ENCODE results near the gene ZNF230.

ZNF230 gene

DNA sequence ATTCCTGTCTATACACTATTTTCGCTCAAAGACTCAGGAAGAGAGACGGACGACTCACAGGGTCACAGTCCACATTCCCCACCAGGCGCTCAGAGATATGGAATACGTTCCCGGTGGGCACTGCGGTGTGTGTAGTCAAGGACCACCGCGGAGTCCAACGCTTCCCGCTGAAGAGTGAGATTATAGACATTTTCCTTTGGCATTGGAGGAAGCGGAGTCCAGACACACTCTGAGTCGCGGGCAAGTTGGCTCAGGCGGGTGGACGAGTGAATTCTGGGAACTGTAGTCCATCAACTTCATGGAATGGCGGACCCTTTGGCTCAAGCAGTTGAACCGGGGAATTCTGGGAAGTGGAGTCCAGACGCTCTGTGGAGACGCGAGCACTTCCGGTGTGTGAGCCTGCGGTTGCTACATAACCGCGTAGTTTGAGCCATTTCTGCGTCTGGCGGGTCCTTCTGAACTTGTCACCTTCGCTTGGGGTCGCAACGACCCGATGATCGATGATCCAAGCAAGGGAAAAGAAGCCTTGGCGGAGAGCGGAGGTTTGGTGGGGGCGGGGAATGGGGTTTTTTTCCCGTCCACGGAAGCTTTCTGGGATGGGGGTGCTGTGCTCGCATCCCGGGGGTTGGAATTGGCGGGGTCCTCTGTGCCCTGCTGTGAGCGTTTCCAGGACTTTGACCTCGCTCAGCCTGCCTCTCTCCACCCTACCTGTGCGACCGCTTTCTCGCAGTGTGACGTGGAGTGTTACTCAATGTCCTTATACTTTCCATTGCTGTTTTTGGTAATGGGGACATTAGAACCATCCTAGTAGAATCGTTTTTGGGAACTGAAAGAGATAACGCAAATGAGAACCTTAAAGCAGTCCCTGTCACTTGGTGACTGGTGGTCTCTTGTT lies at the start of gene ZNF230:
ZNF230 (plus strand) TSS at position 392 of the 895 bp plus-strand sequence. CDS start 4,122 bp downstream, outside the sequence.
- peak; percentile 99 for DNase-seq (ENCODE audit: low spot score)

DNA sequence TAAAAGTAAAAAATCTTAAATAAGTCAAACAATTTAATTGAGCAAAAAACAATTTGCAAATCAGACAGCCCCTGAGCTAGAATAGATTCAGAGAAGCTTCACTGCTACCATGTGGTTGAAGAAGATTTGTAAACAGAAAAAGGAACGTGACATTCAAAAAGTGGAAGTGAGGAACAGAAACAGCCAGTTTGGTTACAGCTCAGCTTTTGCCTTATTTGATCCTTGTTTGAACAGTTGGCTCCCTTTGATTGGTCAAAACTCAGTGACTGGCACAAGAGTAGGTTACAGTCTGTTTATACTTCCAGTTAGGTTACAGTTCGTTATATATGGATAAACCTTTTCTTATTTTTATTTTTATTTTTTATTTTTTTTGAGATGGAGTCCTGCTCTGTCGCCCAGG lies 45.9 kb upstream of the ZNF230 start:
- DNase-seq (ENCODE audit: low spot score), result no peak

DNA sequence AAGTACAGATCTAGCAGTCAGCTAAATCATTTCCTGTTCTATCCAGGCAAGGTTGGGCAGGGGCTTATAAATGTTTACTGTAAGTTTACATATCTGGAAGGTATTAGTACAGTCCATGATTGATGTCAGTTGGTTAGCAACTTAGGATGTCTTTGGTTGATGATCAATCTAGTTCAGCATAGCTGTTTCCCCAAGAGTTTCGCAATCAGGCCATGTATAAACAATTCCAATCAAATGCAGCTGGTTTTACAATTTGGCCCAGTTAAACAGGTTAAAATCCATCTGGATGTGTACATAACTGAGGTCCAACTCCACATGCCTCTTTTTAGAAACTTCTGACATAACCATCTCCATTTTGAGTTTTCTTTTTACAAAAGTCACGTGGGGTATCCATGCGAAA lies 44.9 kb upstream of the ZNF230 start:
- DNase-seq (ENCODE audit: low spot score), result no peak

DNA sequence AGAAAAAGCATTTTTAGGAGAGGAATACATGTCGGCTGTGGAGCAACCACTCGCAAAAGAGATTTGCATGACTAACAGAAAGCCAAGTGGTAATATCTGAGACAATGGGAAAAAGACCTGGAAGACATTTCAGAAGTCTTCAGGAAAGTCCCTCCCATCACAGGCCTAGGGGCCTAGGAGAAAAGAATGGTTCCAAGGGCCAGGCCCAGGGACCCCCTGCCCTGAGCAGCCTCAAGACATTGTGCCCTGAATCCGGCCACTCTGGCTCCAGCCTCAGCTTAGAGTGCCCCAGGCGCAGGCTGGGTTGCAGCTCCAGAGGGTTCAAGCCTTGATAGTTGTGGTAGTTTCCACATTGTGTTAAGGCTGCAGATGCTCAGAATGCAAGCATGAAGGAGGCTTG lies 42.3 kb upstream of the ZNF230 start:
- no peak for DNase-seq (ENCODE audit: low spot score)

GRCh38 chr19:43966079-43966694 lies 36.6 kb upstream of the ZNF230 start:
- no peak for DNase-seq (ENCODE audit: low spot score)

DNA sequence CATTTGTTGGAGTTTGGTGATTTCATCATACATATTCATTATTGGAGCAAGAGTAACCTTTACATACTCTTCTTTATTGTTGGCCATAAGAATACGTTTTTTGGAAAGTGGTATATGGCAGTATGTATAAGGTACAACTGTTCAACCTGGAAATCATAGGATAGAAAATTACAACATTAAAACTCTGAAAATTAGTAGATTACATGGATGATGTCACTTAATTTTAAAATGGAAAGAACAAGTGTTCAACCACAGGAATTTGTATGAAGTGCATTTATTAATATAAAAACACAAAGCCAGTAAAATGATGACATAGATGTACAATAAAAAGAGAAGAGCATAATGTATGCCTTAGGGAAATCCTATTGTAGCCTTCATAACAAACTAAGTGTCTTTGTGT lies 26.0 kb upstream of the ZNF230 start:
- DNase-seq (ENCODE audit: low spot score), result no peak

- DNase-seq (ENCODE audit: low spot score), result no peak
These were observed 19.2 kb upstream of the ZNF230 start for GRCh38 chr19:43983544-43983911.

DNA sequence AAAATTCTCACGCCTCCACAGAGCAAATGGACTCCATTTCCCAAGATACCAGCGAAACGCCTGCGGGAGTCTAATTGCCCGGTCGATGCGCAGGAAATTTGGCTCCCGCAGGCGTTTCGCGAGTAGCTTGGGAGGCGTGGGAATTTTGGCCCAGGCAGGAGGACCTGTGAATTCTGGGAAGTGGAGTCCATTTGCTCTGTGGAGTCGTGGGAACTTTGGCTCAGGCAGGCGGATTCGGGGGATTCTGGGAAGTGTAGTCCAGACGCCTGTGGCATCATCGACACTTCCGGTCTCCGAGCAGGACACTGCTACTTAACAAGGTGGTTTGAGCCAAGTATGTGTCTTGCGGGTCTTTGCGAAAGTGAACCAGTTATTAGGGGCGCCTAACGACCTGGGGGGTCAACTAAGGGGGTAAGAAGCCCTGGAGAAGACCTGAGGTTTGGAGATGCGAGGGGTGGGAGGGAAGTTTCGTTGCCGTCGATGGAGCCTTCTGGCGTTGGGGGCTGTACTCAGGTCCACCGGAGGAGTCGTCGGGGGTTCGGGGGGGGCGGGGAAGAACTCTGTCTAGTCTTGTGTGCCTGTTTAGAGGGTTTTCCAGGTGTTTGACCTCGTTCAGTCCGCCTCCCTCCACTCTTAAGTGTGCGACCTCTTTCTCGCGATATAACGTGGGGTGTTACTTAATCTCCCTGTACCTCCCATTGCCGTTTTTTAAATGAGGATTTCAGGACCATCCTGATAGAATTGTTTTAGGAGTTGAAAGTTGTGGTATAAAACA lies 18.7 kb upstream of the ZNF230 start, which contains the start of gene ZNF155:
ZNF155 (plus strand) TSS at position 277 of the 775 bp plus-strand sequence. CDS start 4,356 bp downstream, outside the sequence.
- peak; percentile 99 for DNase-seq (ENCODE audit: low spot score)

- no peak for DNase-seq (ENCODE audit: low spot score)
These were observed 18.1 kb upstream of the ZNF230 start for GRCh38 chr19:43984687-43985000.

- DNase-seq (ENCODE audit: low spot score), result no peak
These were observed 5.0 kb upstream of the ZNF230 start for GRCh38 chr19:43997631-43998290.

DNA sequence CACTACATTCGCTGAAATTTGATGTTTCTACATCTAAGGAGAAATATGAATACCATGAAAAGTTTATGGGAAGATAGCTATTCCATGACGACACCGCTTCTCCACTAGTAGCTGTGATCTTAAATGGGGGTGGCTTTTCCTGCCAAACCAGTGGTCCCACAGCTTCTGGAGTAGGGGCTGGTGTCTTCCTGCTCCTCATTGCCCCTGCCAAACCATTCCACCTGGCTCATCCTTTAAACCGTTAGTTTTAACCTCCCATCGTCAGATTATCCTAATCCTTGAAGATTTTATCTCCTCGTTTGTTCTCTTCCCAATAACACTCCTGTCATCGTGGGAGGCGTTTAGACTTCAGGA lies 568 bp upstream of the ZNF230 start:
- DNase-seq (ENCODE audit: low spot score), result no peak

GRCh38 chr19:44003461-44004009 lies 778 bp downstream of the ZNF230 start:
- DNase-seq (ENCODE audit: low spot score), result no peak

- DNase-seq (ENCODE audit: low spot score), result no peak
These were observed 3.2 kb downstream of the ZNF230 start for GRCh38 chr19:44005973-44006372.

- no peak for DNase-seq (ENCODE audit: low spot score)
These were observed 4.7 kb downstream of the ZNF230 start for GRCh38 chr19:44007473-44007872.

- DNase-seq (ENCODE audit: low spot score), result no peak
These were observed 7.7 kb downstream of the ZNF230 start for GRCh38 chr19:44010468-44010867.

DNA sequence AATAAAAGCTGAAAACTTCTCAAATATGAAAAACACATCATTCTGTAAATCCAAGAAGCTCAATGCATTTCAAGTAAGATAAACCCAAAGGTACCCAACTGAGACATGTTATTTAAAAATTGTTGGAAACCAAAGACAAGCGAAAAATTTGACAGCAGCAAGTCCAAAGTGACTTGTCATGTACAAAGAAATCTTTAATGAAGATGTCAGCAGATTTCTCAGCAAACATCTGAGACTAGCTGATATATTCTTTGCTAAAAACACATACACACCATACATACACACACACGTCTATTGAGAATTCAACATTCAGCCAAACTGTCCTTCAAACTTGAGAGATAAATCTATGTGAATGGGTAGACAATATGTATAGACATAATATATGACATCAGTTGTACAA lies 16.7 kb downstream of the ZNF230 start:
- no peak for DNase-seq (ENCODE audit: low spot score)

- no peak for DNase-seq (ENCODE audit: low spot score)
These were observed 18.5 kb downstream of the ZNF230 start for GRCh38 chr19:44021221-44021620.

DNA sequence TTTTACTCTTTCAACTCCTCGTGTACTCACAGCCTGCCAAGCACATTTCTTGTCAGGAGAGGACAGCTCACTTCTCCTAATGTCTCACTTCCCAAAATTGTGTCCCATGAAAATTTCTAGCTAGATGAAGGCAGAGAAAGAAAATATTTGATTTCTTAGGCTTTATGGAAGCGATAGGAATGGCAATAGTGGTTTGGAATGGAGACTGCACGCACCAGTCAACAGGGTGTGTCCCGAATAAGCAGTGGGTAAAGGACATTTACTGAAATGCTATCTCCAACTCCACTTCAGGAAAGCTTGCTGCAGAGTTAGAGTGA lies 22.1 kb downstream of the ZNF230 start:
- no peak for DNase-seq (ENCODE audit: low spot score)

- DNase-seq (ENCODE audit: low spot score), result peak; percentile 91
These were observed 22.6 kb downstream of the ZNF230 start, which contains the start of gene ZNF222 for GRCh38 chr19:44025217-44025936. ZNF222 (plus strand) TSS chr19:44025379; CDS start chr19:44025437, 58 bp downstream.

GRCh38 chr19:44026622-44027021 lies 23.9 kb downstream of the ZNF230 start:
- no peak for DNase-seq (ENCODE audit: low spot score)

DNA sequence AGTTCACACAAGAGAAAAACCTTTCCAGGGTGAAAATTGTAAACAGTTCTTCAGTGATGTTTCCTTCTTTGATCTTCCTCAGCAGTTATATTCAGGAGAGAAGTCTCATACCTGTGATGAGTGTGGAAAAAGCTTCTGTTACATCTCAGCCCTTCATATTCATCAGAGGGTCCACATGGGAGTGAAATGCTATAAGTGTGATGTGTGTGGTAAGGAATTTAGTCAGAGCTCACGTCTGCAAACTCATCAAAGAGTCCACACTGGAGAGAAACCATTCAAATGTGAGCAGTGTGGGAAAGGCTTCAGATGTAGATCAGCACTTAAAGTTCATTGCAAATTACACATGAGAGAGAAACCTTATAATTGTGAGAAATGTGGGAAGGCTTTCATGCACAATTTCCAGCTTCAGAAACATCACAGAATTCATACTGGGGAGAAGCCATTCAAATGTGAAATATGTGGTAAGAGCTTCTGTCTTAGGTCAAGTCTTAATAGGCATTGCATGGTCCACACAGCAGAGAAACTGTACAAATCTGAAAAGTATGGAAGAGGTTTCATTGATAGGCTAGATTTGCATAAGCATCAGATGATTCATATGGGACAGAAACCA lies 29.3 kb downstream of the ZNF230 start:
- no peak for DNase-seq (ENCODE audit: low spot score)
